HCT116 (cell line): ENCODE measurements around the gene NXPH1.

Source experiments
- CEBPB ChIP-seq: IDR thresholded peaks from 2 replicates; pipeline ENCODE4 v1.6.1; 2012; ENCODE audit warnings: low read depth
- EGR1 ChIP-seq: IDR thresholded peaks from 2 replicates; pipeline ENCODE4 v1.6.1; 2012; ENCODE audit warnings: low read depth
- ELF1 ChIP-seq: IDR thresholded peaks from 2 replicates; pipeline ENCODE4 v1.6.1; 2012; ENCODE audit warnings: low read depth, borderline replicate concordance
- EZH2 ChIP-seq: fragments of 200-600 bp; sonication (generic); IDR thresholded peaks from 2 replicates; pipeline ENCODE4 v1.6.1; 2017; ENCODE audit warnings: antibody characterized with exemption, mixed run types
- EZH2phosphoT487 ChIP-seq: fragments of 200-600 bp; IDR thresholded peaks from 2 replicates; pipeline ENCODE4 v1.6.1; 2018; ENCODE audit warnings: antibody characterized with exemption, borderline replicate concordance
- POLR2A ChIP-seq: IDR thresholded peaks from 2 replicates; pipeline ENCODE4 v1.7.0; 2011; ENCODE audit warnings: borderline replicate concordance; ENCODE audit not compliant: insufficient read depth, insufficient read length; ENCODE audit errors: extremely low read depth
- POLR2AphosphoS5 ChIP-seq: IDR thresholded peaks from 2 replicates; pipeline ENCODE4 v1.6.1; 2011; ENCODE audit warnings: mild to moderate bottlenecking, low read depth, low read length, moderate library complexity
- SIN3A ChIP-seq: IDR thresholded peaks from 2 replicates; pipeline ENCODE4 v1.6.1; 2012; ENCODE audit warnings: low read depth
- YY1 ChIP-seq: IDR thresholded peaks from 2 replicates; pipeline ENCODE4 v1.6.1; 2011; ENCODE audit warnings: low read length, low read depth, moderate library complexity, mild to moderate bottlenecking; ENCODE audit not compliant: insufficient replicate concordance; ENCODE audit errors: extremely low read depth
- ZFX ChIP-seq: fragments of 450-650 bp; IDR thresholded peaks from 2 replicates; pipeline ENCODE4 v1.6.1; 2017
- TF ChIP-seq, protein P1 (sequence below), 3 experiments: fragments of 200-600 bp in 1 of 3; sonication (generic) in 1 of 3; IDR thresholded peaks in 2 of 3; conservative IDR thresholded peaks in 1 of 3; 2 replicates each; pipeline ENCODE4 v1.5.1; 2012 to 2017; ENCODE audit warnings: low read depth in 2 of 3, low read length in 2 of 3, antibody characterized with exemption in 1 of 3, borderline replicate concordance in 1 of 3, control low read depth in 1 of 3, mild to moderate bottlenecking in 1 of 3, mixed read lengths in 1 of 3, mixed run types in 1 of 3, moderate library complexity in 1 of 3; ENCODE audit not compliant: insufficient read depth in 1 of 3
- TF ChIP-seq, protein P2 (sequence below): IDR thresholded peaks from 2 replicates; pipeline ENCODE4 v1.6.1; 2011; ENCODE audit warnings: mild to moderate bottlenecking, low read length, moderate library complexity; ENCODE audit not compliant: insufficient replicate concordance; ENCODE audit errors: extremely low read depth

DNA sequence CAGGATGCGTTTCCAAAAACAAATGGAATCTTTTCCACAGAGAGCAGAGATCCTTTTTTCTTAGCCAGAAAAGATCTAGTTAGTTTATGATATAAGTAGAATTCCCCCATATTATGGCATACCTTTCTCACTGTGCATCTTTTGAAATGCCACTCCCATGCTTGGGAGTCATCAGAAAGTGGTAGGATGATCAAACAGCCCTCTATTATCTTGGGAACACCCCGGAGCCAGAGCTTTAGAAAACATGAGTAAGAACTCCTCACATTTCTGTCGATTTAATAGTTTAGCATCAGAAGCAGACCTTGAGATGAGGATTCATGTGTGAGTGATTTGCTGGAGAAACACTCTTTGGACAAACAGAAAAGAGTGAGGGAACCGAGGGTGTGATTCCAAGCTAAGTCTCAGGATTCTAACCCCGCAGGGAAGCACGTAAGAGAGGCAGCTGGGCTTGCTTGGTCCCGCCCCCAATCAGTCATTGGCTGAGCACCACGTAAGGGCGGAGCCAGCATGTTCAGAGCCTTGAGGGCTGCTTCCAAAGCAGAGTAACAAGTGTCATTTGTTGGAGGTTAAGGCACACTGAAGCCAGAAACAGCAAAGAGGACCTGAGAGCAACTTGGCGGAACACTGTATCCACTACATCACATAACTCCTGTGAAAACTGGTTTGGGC is 43.7 kb upstream of the NXPH1 start:
- peak; percentile 36; the same call in 1 of the 2 replicates for TF ChIP-seq POLR2AphosphoS5
- TF ChIP-seq POLR2A = no peak
- TF ChIP-seq, protein P1, sequence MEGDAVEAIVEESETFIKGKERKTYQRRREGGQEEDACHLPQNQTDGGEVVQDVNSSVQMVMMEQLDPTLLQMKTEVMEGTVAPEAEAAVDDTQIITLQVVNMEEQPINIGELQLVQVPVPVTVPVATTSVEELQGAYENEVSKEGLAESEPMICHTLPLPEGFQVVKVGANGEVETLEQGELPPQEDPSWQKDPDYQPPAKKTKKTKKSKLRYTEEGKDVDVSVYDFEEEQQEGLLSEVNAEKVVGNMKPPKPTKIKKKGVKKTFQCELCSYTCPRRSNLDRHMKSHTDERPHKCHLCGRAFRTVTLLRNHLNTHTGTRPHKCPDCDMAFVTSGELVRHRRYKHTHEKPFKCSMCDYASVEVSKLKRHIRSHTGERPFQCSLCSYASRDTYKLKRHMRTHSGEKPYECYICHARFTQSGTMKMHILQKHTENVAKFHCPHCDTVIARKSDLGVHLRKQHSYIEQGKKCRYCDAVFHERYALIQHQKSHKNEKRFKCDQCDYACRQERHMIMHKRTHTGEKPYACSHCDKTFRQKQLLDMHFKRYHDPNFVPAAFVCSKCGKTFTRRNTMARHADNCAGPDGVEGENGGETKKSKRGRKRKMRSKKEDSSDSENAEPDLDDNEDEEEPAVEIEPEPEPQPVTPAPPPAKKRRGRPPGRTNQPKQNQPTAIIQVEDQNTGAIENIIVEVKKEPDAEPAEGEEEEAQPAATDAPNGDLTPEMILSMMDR (IDR thresholded peaks at IDR 0.05 in 2 of 3, conservative IDR thresholded peaks at IDR 0.05 in 1 of 3; ENCODE audit: borderline replicate concordance in 1 of 3, insufficient read depth in 1 of 3, low read depth in 2 of 3, low read length in 2 of 3) = no peak
- TF ChIP-seq YY1 = no peak
- TF ChIP-seq EZH2 = no peak
- no peak for TF ChIP-seq EZH2phosphoT487
- TF ChIP-seq, protein P2, sequence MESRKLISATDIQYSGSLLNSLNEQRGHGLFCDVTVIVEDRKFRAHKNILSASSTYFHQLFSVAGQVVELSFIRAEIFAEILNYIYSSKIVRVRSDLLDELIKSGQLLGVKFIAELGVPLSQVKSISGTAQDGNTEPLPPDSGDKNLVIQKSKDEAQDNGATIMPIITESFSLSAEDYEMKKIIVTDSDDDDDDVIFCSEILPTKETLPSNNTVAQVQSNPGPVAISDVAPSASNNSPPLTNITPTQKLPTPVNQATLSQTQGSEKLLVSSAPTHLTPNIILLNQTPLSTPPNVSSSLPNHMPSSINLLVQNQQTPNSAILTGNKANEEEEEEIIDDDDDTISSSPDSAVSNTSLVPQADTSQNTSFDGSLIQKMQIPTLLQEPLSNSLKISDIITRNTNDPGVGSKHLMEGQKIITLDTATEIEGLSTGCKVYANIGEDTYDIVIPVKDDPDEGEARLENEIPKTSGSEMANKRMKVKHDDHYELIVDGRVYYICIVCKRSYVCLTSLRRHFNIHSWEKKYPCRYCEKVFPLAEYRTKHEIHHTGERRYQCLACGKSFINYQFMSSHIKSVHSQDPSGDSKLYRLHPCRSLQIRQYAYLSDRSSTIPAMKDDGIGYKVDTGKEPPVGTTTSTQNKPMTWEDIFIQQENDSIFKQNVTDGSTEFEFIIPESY = no peak
- no peak for TF ChIP-seq SIN3A
- no peak for TF ChIP-seq EGR1
- no peak for TF ChIP-seq ELF1
- TF ChIP-seq CEBPB = no peak
- no peak for TF ChIP-seq ZFX
